Femur (tissue), 1 donor: ENCODE measurements around the gene ZNF609.
A peak's percentile ranks its signal among the peaks of the same experiment; 100 is the strongest.

Experiments
- DNase-seq: peaks from one replicate; pipeline ENCODE4 v3.0.0-alpha.2; 2017

Gene ZNF609

DNA sequence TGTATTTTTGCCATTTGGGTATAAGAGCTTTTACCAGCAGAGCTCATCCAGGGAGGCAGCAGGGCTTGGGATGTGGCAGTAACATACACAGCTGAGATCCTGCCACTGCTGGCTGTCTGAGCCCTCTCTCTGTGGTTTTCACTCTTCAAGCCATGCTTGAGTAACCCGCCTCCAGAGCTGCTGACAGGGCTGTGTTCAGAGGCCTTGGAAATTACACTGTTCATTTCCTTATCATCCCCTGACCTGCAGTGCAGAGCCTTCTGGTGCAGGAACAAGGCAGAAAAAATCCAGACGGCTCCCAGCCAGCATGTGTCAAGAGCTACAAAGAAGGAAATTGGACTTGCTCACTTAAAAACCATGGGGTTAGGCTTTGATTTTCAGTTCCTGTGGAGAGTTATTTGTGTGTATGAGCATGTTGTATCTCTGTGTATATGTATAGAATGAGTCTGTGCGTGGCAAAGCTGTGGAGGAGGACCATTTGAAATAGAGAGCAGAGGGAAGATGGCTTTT, 47.0 kb downstream of the ZNF609 start:
- DNase-seq = peak; percentile 72

DNA sequence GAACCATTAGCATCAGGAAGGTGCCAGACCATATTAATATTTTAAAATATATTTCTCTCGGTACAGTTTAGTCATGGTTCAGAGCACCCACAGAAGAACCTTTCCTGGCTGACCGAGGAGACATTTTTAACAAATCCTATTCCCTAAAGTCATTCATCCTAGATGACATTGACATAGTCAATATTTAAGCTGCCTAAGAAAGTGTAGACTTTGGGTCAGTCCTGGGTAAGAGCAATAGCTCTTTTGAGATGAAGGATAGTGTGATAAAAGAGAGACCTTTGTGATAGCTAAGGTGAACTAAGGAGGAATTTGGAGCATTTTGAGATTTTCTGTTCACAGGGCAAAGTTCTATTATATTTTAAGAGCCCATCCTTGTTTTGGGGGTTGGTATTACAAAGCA, 47.5 kb downstream of the ZNF609 start:
- DNase-seq = no peak

DNA sequence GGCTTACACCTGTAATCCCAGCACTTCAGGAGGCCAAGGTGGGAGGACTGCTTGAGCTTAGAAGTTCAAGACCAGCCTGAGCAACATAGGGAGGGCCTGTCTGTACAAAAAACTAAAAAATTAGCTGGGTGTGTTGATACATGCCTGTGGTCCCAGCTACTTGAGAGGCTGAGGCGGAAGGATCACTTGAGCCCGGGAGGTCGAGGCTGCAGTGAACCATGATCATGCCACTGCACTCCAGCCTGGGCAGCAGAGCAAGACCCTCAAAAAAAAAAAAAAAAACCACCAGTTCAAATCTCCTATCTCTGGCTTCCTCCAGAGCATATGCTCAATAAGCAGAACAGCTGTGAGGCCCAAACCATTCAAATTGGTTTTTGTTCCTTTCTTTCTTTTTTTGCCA, 53.4 kb downstream of the ZNF609 start:
- no peak for DNase-seq

DNA sequence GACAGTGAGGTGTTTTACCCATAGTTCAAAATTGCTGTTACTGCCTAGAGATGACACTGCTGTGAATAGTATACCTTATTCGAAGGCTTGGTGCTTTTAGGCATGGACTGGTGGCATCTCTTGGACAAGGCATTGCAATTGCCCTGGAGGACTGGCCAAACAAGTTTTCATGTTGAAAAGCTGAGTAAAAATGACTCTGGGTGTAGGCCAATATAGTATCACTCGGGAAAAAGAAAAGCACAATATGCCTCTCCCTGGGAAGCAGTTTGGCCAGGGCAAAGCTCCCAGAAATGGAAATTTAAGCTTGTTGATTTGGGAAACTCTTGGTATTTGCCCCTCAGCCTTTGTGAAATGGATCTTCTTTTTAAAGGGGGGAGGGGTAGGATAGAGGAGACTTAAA, 54.8 kb downstream of the ZNF609 start:
- no peak for DNase-seq

DNA sequence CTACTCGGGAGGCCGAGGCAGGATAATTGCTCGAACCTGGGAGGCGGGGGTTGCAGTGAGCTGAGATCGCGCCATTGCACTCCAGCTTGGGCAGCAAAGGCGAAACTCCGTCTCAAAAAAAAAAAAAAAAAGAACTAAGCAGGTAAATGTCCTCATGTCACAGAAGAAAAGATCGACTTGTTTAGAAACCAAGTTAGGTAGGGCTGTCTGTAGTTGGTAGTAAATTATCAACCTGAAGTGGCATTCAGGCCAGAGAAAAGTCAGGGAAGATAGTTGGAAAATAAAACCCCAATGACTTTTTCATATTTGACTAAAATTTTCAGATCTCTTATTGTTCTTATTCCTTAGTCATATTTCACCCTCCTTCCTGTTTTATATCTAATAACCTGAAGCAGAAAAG, 55.4 kb downstream of the ZNF609 start:
- DNase-seq = no peak

DNA sequence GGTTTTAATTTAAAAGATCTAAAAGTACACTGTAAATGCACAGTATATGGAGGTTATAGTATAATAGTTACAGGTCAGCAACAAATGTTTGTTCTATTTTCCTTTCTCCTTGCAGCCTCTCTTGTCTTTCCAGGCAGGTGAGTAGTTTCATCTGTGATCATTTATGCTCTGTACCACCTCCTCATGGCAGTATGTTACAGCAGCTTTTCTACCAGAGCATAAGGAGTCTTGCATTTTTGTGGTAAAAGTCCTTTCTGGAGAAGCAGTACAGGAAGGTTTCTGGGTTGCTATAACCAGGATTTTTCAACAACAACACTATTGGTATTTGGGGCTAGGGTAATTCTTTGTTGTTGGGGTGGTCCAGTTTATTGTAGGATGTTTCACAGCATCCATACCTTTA, 59.5 kb downstream of the ZNF609 start:
- no peak for DNase-seq

DNA sequence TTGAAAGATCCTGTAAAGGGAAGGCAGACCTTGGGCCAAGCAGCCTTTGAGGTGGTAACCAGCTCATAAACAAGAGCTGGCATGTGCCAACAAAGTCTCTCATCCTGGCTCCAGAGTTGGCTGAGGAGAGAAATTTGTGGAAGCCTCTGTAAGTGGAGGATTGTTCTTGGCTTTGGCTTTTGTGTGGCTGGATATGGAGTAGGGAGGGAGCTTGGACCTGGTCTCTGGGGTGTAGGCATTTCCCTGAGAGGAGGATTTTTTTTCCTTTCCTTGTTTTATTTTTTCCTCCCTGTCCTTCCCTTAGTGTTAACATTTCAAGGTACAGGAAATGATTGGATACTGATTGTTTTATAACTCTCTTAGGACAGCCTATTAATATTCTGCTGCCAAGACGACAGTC, 60.8 kb downstream of the ZNF609 start:
- DNase-seq = no peak

DNA sequence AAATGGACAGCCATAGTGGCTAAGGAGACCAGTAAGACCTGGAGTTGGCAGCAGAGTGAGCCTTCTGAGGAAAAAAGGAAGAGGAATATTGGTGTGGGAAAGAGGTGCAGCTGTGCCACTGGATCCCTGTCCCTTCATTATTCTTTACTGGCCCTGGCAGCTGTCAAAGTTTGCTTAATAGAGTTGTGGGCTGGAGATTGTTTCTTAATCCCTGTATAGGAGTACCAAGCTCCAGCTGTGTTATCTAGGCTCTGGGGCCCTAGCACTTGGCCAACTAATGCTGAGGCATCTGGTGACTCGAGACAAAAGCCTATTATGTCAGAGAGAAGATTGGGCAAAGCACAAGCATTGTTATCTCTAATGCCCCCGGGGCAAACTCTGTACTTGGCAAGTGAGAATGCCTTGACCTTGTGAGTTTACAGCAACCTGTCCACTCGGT, 61.4 kb downstream of the ZNF609 start:
- DNase-seq = peak; percentile 41

DNA sequence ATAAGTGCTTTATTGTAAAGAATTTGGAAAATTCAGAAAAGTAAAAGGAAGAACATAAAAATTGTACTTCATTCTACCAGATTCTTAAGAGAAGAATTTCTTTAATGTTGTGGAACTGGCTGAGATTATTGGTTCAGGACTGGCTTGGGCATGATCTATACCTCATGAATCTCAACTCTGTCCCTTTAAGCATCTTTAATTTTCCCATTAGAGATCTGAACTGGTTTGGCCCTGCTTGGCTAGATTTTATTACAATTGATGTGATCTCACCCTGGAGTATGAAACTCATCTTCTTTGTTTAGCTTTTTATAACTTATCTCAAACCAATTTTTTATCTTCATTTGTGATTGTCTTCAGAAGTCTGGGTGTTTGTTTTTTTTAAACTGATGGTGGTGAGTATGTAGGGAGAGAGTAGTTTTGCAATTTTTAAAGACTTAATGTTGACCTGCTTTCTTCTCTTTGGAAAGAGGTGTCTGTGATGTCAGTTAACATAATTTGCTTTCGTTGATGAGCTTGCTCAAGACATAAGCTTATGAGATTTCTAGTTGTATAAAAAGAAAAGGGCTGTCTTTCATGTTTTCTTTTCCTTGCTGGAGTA, 61.9 kb downstream of the ZNF609 start:
- DNase-seq = no peak

DNA sequence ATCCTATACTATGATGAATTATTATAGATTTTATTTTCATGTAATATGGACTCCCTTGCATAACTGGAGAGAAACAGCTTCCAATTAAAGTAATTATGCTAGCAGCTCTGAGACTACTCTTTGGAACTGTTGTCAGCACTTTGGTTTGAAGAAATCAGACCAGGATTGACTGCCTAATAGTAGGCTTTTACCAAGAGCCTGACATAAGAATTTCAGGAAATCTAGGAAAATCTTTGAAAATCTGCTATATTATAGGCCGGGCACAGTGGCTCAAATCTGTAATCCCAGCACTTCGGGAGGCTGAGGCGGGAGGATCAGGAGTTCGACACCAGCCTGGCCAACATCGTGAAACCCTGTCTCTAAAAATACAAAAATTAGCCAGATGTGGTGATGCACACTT, 62.9 kb downstream of the ZNF609 start:
- no peak for DNase-seq

DNA sequence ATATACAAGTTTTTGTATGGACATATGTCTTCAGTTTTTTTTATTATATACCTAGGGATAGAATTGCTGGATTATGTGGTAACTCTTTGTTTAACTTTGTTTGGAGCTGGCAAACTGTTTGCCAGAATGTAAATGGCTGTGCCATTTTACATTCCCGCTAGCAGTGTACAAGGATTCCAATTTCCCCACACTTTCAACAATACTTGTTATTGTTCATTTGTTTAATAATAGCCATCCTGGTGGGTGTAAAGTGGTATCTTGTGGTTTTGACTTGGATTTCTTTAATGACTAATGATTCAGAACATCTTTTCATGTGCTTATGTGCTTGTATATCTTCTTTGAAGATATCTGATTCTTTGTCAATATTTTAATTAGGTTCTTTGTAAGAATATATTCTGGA, 64.4 kb downstream of the ZNF609 start:
- DNase-seq = no peak

DNA sequence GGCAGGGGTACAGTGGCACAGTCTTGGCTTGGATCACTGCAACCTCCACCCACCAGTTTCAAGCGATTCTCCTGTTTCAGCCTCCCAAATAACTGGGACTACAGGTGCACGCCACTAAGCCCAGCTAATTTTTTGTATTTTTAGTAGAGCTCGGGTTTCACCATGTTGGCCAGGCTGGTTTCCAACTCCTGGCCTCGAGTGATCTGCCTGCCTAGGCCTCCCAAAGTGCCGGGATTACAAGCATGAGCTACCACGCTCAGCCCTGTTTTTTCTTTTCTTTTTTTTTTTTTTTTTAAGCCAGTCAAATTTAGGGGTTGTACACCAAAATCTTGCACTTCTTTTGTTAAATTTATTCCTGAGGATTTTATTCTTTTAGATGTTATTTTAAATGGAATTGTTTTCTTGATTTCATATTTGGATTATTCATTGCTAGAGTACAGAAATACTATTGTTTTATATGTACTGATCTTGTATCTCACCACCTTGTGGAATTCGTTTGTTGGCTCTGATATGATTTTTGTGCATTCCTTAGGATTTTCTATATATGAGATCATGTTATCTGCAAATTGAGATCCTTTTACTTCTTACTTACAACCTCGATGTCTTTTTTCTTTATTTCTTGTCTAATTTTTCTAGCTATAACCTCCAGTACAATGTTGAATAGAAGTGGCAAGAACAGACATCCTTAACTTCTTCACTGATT, 65.6 kb downstream of the ZNF609 start:
- no peak for DNase-seq

DNA sequence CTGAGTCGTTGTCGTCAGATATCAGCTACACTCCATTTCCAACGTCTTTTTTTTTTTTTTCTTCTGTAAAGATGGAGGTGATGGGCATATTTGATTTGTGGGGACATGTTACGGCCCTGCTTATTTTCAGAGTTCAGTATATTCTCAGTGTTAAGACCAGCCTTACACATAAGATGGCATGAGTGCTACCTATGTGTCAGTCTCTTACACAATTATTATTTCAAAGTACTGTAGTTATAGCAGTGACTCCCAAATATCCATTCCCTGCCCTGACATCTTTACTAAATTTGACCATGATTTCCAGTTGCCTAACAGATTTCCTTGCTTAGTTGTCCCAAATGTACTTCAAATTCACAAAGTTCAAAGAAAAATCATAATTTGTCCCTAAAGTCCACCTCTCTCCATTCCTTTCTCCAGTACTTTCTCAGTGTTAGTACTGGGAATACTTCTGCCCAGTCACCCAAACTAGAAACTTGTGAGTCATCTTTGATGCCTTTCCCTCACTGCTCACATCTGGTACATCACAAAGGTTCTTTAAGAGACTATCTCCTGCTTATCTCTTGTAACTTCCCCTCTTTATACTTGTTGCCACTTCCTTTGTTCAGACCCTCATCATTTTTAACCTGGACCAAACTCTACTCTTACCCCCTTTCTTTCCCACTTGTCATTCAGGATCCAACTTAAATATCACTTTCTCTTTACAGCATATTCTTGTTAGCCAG, 67.0 kb downstream of the ZNF609 start:
- no peak for DNase-seq

DNA sequence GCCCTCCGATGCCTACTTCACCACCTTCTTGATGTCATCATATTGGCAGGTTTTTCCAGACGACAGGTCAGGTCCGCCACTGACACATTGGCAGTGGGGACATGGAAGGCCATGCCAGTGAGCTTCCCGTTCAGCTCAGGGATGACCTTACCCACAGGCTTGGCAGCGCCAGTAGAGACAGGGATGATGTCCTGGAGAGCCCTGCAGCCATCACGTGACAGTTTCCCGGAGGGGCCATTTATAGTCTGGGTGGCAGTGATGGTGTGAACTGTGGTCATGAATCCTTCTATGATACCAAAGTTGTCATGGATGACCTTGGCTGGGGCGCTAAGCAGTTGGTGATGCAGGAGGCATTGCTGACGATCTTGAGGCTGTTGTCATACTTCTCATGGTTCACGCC, 68.5 kb downstream of the ZNF609 start:
- no peak for DNase-seq

DNA sequence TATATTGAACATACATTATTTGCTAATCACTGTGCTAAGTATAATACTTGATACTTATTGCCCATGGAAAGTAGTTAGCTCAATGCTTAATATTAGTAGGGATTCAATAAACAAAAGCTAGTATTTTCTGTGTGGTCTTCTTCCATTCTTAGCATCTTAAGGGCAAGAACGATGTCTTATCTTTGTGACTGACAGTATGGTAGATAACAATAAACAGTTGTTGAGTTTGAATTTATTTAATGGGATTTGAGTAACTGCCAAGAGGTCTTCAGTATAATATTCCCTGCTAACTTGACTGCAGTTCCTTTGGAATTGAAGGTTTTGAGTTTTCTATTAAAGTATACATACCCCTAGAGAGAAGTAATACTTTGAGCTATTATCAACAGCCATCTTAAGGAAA, 70.1 kb downstream of the ZNF609 start:
- no peak for DNase-seq

DNA sequence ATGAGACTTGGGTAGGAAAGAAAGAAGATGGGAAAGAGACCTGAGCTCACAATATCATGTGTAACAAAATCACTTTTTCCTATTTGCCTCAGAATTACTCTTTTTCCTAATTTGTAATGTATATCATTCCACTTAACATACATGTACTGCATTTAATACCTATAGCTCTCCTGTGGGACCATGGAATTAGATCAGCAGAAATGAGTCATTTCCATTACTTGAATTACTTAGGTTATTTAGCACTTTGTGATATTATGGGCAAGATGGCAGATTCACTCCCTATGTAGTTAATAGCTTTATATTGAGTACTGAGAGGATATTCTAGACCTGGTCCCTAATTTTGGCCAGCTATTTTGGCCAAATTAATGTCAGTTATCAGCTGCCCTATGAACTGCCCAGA, 70.5 kb downstream of the ZNF609 start:
- no peak for DNase-seq

DNA sequence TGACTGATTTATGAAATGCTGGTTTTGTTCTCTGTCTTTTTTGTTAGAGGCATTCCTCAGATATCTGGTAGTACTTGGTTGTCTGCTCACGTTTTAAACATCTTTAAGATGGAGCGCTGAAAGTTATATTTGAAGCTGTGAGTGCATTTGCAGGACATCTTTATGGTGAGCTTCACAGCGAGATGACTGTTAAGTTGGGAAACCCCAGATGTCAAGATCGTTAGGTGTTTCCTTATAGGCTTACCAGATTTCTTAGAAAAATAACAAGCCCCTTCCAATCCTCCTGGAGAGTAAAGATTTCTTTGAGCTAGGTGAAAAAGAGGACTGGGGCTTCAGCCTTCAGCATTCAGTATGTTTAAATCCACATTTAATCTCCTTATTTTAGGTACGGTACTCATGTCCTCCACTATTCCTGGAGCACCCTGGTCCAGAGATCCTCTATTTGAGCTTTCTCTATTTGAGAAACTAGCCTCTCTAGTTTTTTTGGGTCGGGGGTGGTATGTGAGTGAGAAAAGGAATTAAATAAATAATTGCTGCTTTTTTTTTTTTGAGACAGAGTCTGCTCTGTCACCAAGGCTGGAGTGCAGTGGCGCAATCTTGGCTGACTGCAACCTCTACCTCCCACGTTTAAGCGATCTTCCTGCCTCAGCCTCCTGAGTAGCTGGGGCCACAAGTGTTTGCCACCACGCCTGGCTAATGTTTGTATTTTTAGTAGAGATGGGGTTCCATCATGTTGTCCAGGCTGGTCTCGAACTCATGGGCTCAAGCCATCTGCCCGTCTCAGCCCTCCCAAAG, 72.3 kb downstream of the ZNF609 start:
- DNase-seq = no peak

DNA sequence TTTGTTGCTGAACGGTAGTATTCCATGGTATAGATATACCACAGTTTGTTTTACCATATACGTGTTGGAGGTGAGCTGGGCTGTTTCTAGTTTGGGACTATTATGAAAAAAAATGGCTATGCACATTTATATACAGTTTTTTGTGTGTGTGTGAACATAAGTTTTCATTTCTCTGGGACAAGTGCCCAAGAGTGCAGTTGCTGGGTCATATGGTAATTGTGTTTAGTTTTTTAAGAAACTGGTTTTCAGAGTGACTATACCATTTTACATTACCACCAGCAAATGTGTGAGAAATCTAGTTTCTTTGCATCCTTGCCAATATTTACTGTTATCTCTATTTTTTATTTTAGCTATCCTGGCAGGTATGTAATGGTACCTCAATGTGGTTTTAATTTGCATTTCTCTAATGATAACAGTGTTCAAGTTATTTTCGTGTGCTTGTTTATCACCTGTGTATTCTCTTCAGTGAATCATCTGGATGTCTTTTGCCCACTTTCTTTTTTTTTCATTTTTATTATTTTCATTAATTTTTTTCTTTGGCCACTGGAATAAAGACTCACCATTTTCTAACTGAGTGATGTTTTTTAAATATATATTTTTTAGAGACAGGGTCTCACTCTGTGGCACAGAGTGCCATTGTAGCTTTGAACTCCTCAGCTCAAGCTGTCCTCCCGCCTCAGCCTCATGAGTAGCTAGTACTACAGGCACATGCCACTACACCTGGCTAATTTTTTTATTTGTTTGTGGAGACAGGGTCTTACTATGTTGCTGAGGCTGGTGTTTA, 75.3 kb downstream of the ZNF609 start:
- DNase-seq = no peak

DNA sequence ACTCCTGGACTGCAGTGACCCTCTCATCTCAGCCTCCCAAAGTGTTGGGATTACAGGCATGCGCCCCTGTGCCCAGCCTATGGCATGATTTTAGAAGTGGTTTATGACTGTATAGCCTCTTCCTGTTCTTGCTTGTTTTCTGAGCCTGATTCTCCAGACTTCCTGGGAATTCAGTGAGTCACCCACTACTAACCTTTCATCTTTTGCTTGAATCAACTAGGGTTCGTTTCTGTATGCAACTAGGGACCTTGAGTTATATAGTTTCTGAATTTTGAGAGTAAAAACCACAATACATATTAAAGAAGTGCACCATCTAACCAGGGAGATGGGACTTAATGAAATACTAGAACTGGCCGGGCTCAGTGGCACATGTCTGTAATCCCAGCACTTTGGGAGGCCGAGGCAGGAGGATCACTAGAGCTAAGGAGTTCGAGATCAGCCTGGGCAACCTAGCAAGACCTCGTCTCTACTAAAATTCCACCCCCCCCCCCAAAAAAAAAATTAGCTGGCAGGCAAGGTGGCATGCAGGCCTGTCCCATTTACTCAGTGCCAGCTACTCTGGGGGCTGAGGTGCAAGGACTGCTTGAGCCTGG, 76.0 kb downstream of the ZNF609 start:
- DNase-seq = no peak

DNA sequence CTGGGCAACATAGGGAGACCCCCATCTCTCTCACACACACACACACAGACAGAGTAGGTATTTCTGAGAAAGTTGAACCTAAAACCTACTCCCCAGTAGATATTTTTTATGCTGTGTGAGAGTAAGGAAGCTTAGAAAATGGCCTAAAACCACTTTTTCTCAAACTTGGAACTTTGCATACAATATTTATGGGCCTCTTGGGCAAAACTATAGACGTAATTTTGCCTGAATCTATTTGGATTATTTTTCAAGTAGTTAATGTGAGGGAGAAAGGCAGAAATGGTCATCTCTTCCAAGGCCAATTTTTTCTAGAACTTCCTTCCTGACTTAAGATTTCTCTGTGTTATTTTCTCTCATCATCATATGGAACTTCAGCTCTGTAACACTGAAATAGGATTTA, 81.7 kb downstream of the ZNF609 start:
- DNase-seq = no peak

DNA sequence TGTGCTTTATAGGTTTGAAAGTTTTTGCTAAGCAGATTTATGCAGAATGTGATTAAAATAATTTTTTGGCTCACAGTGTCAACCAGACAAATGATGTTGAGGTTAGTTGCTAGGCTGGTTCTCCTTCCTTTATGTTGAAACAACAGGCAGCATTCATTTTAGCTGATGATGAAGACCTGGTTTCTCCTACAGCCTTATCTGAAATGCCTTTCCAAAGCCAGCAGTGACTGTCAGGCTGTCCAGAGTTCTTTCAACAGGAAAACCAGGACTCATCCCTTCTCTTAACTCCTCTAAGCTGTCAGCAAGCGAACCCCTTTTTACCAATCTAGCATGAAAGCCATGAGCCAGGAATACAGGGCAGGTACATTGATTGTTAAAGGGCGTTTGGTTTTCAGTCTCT, 84.1 kb downstream of the ZNF609 start:
- DNase-seq = no peak

DNA sequence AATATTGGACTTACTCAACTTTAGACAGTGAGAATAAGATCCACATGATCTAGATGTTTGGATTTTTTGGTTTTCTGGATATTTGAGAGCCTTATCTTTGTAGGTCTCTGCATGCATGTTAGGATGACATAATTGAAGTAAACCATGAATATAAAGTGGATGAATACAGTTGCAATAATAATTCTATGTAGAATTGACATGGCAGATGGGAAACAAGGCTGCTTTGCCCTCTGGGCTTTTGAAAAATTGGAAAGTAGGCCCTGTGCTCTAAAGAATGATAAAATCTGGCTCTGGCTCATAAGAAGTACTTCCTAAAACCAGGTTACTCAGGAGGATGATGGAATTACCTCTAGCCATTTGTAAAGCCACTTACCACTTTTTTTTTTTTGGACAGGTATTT, 86.9 kb downstream of the ZNF609 start:
- no peak for DNase-seq
